ENCODE data around the gene VSTM2L.

Gene VSTM2L

DNA sequence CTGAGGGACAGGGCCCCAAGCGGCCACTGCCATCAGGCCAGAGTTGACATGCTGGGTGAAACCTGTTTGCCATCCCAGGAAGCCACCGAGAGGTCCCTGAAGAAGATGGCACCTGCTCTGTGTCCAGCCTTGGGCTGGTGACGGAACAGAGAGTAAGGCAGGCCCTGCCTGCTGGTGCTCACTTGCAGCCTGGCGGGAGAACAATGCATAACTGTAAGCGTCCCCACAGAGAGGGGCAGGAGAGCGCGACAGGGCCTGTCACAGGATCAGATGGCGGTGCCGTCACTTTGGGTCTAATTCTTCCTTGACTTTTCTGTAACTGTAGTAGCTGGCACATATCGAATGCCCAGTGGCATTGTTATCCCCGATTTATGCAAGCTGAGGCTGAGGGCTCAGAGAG, 29.0 kb upstream of the VSTM2L start:
- Mint-ChIP-seq H3K4me3 (no peak overlapping the region), H3K27ac (no peak overlapping the region), H3K36me3 (peaks cover 11% of the 10 kb centered on the region)

DNA sequence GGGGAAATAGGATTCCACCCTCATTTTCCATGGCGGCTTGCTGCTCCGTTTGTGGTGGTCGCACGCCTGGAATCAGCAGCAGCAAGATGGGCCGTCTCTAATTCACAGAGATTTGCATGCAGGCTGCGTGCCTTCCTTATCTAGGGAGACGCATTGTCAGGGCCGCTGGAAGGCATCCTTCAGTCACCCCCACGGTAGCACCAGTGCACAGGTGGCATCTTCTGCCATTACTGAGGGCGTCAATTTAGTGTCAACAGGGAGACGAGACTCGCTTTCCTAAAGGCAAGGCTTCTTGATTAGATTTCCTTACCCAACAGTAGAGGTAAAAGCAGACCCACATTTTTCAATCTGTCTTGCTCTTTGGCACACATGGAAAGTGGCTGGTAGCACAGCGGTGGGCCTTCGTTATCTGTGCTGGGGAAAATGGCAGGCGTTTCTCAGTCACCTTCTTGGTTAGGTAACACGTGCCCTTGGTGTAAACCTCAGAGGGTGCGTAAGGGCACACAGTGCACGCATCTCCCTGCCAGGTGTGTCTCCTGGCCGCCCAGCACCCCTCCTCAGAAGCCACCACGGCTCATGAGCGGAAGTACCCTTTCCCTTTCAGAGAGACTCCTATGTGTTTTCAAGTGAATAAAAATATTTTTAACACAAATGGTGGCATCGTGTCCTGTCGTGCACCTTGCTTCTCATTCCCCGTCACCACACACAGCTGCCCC, 27.3 kb upstream of the VSTM2L start:
- Mint-ChIP-seq H3K27me3 (no peaks in the 10 kb centered on the region), H3K4me3 (no peak overlapping the region), H3K27ac (no peak overlapping the region), H3K9me3 (no peaks in the 10 kb centered on the region), H3K36me3 (peaks cover 11% of the 10 kb centered on the region), H3K4me1 (no peaks in the 10 kb centered on the region)

More for the DNA sequence above, 29.0 kb upstream of the VSTM2L start:
- no peaks in the 10 kb centered on the region for H3K9me3 Mint-ChIP-seq
- no peaks in the 10 kb centered on the region for H3K27me3 Mint-ChIP-seq
- H3K4me1 Mint-ChIP-seq = no peaks in the 10 kb centered on the region

DNA sequence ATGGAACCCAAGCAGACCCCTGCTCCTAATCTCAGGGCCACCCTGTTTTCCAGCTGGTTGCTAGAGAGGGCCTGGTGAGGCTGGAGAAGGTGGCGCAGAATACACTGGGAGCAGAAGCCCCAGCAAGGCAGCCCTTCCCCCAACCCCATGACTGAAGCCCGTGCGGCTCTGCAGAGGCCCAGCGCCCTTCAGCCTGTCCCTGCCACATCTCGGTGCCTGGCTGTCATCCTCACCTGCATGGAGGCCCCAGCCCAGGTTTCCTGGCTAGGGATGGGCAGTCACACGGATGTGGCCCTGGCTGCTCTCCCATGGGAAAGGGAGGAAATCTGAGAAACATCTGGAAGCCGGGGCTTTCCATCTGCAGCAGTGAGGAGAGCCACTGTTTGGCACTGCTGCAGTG, 26.1 kb upstream of the VSTM2L start:
- Mint-ChIP-seq H3K9me3 (no peaks in the 10 kb centered on the region), H3K4me1 (no peaks in the 10 kb centered on the region), H3K27me3 (no peaks in the 10 kb centered on the region), H3K36me3 (peaks cover 6% of the 10 kb centered on the region), H3K4me3 (no peak overlapping the region), H3K27ac (no peak overlapping the region)

DNA sequence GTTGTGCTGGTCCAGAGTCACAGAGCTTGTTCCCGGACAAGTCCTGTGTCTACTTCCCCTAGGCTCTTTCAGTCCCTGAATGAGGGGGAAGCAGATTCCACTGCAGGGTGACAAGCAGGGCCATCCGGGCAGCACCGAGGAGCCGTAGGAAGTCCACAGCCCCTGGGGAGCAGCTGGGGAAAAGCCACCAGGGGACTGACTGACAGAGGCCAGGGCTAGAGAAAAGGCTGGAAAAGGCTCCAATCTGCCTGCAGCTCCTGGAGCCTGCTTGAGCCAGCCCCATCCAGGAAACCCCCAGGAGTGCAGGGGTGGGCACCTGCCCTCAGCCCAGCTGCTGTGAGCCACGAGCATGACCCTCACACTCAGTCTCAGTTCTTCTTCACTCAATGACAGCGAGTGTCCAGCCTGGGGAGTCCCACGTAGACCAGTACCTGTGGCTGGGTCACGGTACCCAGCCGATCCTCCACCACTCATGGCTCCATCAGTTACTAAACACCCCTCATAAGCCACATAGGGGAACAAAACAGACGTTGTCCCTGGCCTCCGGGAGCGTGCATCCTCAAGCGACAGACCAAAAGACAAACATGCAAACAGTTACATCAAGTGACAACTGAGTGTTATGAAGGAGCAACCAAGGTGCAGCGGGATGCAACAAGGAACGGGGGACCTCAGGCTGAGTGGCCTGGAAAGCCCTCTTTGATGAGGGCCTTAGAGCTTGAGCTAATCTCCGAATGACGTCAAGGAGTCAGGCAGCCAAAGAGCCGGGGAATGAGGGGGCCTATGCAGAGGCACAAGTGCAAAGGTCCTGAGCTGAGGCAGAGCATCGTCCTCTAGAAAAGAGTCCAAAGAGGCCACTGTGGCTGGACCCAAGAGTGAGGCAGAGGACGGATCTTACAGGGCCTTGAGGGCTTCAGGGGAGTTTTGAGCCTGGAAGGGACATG, 24.8 kb upstream of the VSTM2L start:
- H3K9me3 Mint-ChIP-seq = no peaks in the 10 kb centered on the region
- no peak overlapping the region for H3K4me3 Mint-ChIP-seq
- no peaks in the 10 kb centered on the region for H3K27me3 Mint-ChIP-seq
- no peaks in the 10 kb centered on the region for H3K4me1 Mint-ChIP-seq
- H3K36me3 Mint-ChIP-seq = peaks cover 4% of the 10 kb centered on the region
- H3K27ac Mint-ChIP-seq = no peak overlapping the region

DNA sequence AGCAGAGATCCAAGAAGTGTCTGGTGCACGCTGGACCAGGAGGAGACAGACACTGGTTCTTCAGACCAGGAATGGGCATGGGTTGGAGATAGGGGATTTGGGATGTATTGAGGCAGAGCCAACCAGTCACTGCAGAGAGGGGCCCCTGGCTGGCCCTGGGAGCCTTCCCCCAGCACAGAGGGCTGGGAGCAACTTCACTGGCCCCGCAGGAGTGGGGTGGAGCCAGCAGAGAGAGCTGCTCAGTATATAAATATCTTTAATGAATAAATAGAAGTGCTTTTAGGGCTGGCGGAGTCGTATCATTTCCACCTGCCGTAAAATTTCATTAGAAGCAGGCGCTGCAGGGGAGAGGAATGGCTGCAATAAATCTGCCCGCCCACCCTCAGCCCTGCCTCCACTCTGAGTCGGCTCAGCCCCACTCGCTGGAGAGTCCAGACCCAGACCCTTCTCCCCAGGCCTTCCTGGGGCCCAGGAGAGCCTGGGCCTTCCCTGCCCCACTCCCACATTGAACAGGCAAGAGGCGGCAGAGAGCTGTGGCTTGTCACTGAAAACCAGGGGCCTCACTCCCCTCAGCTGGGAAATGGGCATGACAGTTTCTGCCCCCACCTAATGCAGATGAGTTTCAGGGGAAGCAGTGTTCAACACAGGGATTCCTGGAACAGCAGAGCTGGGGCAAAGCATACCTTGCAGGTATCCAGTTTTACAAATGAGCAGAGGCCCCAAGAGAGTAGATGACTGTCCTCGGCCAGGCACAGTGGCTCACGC, 23.9 kb upstream of the VSTM2L start:
- no peaks in the 10 kb centered on the region for H3K9me3 Mint-ChIP-seq
- no peaks in the 10 kb centered on the region for H3K4me1 Mint-ChIP-seq
- no peaks in the 10 kb centered on the region for H3K27me3 Mint-ChIP-seq
- H3K4me3 Mint-ChIP-seq = no peak overlapping the region
- H3K36me3 Mint-ChIP-seq = peaks cover 4% of the 10 kb centered on the region
- H3K27ac Mint-ChIP-seq = no peak overlapping the region

DNA sequence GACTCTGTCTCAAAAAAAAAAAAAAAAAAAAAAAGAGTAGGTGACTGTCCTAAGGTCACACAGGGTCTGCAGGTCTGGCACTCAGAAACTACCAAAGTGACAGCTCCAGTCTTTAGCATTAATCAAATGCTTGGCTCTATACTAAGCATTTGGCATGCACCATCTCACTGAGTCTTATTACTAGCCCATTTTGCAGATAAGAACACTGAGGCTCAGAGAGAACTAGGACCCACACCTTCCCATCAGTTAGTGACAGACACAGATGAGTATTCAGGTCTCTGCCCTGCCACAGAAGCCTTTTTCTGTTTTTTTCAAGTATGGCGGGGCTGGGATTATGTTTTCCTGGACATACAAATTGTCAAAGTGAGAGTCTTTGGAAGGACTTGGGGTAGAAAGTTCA, 23.1 kb upstream of the VSTM2L start:
- no peak overlapping the region for H3K27ac Mint-ChIP-seq
- H3K36me3 Mint-ChIP-seq = no peaks in the 10 kb centered on the region
- no peaks in the 10 kb centered on the region for H3K4me1 Mint-ChIP-seq
- H3K27me3 Mint-ChIP-seq = no peaks in the 10 kb centered on the region
- H3K4me3 Mint-ChIP-seq = no peak overlapping the region
- H3K9me3 Mint-ChIP-seq = no peaks in the 10 kb centered on the region

DNA sequence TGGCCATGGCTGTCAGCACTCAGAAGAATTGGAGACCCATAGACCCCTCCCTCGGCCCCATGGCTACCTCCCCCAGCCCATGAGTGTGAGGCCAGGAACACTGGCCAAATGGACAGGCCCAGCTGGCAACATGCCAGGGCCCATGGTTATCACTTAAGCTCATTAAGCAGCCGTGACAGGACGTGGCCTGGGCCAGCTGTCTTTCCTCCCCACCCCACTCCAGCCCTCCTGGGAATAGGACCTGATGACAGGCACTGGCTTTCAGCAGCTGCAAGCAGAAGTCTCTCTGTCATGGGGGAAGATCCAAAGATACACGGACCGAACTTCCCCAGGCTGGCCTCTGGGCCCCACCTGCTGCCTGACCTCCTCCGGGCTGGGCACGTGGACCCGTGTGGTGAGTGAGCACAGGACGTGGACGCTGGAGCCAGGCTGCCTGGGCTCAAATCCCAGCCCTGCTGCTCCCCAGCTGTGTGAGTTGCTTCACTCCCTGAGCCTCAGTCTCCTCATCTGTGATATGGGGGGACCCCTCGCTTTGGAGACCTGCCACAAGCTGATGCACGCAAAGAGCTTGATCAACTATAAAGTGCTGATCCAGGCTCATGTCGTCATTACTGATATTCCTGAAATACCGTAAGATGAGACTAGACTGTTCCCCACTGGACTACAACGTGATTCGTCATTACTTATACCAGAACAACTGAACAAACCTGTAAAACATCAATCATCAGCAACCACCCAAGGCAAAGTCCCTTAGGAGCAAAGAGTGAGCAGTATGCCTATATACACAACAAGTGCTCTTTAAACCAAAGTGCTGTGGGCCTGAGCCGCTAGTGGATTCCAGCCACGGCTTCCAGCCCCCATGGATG, 22.0 kb upstream of the VSTM2L start:
- no peaks in the 10 kb centered on the region for H3K4me1 Mint-ChIP-seq
- no peak overlapping the region for H3K4me3 Mint-ChIP-seq
- H3K27ac Mint-ChIP-seq = no peak overlapping the region

DNA sequence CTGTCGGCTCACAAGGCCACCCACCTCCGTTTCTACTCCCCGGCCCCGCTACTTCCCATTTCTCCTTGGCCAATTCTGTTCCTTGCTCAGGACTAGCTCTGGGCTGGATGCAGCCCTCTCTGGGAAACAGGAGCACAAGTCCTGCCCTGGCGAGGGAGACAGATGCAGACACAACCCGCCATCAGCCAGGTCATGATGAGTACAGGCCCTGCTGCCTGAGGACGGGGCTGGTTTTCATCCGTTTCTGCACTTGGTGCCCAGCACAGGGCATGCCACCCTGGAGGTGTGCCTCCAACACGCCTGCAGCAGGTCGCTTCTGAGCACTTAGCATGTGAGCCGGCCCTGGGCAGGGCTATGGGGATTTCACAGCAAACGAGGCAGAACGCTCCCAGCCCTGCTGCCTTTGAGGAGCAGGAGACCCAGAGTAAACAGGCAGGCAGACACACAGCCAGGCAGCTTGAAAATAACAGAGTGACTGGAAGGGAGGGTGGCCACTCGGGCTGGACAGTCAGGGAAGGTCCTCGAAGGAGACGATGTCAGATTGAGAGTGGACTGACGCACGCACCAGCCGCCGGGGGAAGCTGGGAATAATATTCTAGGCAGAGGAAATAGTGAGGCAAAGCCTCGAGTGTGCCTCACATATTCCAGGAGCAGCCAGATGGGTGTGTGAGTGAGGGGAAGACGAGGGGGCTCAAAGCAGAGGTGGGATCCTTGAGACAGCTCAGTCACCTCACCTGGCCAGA, 21.2 kb upstream of the VSTM2L start:
- H3K27me3 Mint-ChIP-seq = no peaks in the 10 kb centered on the region
- no peaks in the 10 kb centered on the region for H3K9me3 Mint-ChIP-seq
- H3K27ac Mint-ChIP-seq = no peak overlapping the region
- no peak overlapping the region for H3K4me3 Mint-ChIP-seq
- no peaks in the 10 kb centered on the region for H3K4me1 Mint-ChIP-seq
- no peaks in the 10 kb centered on the region for H3K36me3 Mint-ChIP-seq

More for the DNA sequence above, 22.0 kb upstream of the VSTM2L start:
- H3K36me3 Mint-ChIP-seq = no peaks in the 10 kb centered on the region
- H3K27me3 Mint-ChIP-seq = no peaks in the 10 kb centered on the region
- H3K9me3 Mint-ChIP-seq = no peaks in the 10 kb centered on the region

DNA sequence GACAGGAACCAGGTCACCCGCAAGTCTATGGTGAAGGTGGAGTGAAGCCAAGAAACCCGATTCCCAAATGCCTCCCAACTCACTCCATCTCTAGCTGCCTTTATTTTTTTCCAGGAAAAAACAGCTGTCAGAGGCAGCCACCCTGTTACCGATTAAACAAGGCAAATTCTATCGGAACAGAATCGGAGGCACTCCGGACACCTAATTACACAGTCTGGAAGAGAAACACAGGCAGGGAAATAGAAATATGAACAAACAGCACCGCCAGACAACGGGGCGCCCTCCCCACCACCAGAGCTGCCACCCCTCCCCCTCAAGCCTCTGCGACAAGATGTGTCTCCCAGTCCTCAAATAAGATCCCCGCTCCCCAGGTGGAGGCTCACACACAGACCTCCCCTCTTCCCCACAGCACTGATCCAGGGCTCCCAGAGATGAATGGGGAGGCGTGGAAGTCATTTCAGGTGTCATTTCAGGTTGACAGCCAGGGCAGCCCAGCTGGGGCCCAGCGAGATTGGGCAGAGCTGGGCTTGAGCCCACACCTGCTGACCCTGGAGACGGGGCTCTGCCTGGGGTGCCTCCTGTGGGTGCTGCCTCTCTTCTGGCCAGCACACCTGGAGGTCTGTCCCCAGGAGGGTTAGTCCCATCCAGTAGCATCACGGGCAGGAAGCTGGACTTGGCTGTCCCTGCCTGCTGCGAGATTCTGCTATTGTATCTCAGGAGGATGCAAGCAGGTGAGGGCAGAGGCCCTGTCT, 19.8 kb upstream of the VSTM2L start:
- no peak overlapping the region for H3K27ac Mint-ChIP-seq
- H3K36me3 Mint-ChIP-seq = no peaks in the 10 kb centered on the region
- H3K4me1 Mint-ChIP-seq = no peaks in the 10 kb centered on the region
- H3K9me3 Mint-ChIP-seq = no peaks in the 10 kb centered on the region
- H3K4me3 Mint-ChIP-seq = no peak overlapping the region
- H3K27me3 Mint-ChIP-seq = no peaks in the 10 kb centered on the region

DNA sequence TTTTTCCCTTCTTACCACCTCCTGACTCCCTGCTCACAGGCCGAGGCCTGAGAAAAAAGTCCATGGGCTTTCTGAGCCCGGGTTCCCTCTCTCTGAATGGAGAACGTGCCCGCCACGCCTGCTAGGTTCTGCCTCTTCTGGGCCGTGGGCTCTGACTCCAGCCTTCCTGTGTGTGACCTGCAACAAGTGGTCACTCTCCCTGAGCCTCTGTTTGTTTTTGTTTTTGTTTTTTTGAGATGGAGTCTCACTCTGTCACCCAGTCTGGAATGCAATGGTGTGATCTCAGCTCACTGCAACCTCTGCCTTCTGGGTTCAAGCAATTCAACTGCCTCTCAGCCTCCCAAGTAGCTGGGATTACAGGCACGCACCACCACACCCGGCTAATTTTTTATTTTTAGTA, 17.9 kb upstream of the VSTM2L start:
- Mint-ChIP-seq H3K36me3 (no peaks in the 10 kb centered on the region), H3K27me3 (no peaks in the 10 kb centered on the region), H3K27ac (no peak overlapping the region), H3K9me3 (no peaks in the 10 kb centered on the region), H3K4me3 (no peak overlapping the region), H3K4me1 (no peaks in the 10 kb centered on the region)

DNA sequence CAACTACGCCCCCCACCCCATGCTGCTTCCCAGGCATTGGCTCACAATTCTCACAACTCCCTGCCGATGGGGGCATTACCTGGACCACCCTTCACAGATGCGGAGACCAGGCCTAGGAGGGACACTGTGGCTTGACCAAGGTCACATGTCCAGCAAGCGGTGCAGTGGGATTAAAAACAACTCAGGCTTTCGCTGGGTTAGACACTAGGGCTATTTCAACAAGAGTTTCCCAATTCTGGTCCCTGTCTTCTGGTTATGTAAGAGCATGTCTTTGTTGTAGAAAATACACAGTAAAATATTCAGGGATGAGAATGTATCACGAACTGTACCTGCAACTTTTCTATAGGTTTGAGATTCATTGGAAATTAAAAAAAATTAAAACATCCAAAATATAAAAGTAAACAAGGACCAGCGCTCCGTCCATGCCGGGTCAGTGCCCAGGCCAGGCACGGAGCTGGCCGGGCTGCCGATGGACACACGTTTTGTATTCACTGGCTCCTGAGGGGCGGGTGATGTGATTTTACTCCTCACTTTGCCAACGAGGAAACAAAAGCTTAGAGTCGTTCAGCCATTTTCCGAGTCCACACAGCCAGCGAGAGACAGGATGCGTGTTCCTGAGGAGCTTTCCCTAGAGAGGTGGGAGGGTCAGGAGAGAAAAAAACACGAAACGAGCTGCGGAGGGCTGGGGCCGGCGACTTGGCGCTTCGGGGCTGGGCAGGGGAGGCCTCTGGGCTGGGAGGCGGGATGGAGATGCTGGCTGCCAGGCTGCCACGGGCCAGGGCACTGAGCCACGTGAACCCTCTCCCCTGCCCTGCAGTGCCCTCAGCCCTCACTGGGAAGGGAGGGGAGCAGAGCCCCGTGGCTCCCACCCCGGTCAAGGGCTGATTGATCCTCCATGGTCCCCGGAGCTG, 17.1 kb upstream of the VSTM2L start:
- Mint-ChIP-seq H3K27me3 (no peaks in the 10 kb centered on the region), H3K4me1 (no peaks in the 10 kb centered on the region), H3K4me3 (no peak overlapping the region), H3K27ac (no peak overlapping the region), H3K36me3 (no peaks in the 10 kb centered on the region), H3K9me3 (no peaks in the 10 kb centered on the region)

DNA sequence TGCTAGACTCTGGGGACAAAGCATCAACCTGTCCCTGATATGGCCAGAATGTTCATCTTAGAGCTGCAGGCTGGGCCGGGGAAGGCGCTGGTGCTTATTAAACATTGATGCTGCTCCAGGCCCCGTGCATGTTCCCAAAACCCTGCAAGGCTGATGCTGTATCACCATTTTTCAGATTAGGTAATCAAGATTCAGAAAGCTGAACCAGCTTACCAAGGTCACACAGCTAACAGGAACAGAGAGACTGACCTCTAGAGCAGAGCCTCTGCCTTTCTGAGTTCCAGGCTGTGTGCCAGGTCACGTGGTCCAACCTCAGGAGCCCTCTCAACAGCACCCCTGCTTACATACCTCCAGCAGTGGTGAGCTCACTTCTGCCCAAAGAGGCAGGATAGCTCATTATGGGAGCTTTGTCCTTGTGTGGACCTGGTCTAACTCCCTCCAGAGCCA, 16.1 kb upstream of the VSTM2L start:
- Mint-ChIP-seq H3K4me3 (no peak overlapping the region), H3K4me1 (no peaks in the 10 kb centered on the region), H3K27me3 (no peaks in the 10 kb centered on the region), H3K27ac (no peak overlapping the region), H3K36me3 (no peaks in the 10 kb centered on the region), H3K9me3 (no peaks in the 10 kb centered on the region)

DNA sequence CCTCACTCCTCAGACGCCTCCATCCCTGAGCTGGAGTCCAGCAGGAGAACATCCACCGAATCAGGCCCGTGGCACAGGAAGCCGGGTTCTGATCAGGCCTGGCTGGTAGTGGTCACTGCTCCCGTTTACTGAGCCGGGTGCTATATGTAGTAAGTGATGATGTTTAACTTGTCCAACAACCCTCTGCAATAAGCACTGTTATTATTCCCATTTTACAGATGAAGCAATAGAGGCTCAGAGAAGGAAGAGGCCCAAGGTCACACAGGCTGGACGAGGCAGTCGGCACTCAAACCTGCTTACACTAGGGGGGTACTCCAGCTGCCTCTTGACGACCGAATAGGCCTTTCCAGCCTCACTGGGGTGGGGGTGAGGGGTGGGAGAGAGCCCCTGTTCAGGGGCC, 14.3 kb upstream of the VSTM2L start:
- Mint-ChIP-seq H3K36me3 (no peaks in the 10 kb centered on the region), H3K27ac (no peak overlapping the region), H3K4me3 (no peak overlapping the region), H3K9me3 (no peaks in the 10 kb centered on the region), H3K27me3 (no peaks in the 10 kb centered on the region), H3K4me1 (no peaks in the 10 kb centered on the region)

Data from activated naive CD4-positive, alpha-beta T cell treated with anti-CD3 and anti-CD28 coated beads, Interleukin-2, amount 50 U/mL, for 24 hours (primary cell).